ENCODE data around the gene ZBED4. TPM values are rescaled to one million over a fixed set of nuclear protein-coding genes. Genes with fewer than 3 reads are reported as not detected.
A peak's percentile ranks its signal among the peaks of the same experiment; 100 is the strongest.

The ZBED4 gene
- total RNA-seq, 1 donor from 2014 or later, result 17.3 TPM

DNA sequence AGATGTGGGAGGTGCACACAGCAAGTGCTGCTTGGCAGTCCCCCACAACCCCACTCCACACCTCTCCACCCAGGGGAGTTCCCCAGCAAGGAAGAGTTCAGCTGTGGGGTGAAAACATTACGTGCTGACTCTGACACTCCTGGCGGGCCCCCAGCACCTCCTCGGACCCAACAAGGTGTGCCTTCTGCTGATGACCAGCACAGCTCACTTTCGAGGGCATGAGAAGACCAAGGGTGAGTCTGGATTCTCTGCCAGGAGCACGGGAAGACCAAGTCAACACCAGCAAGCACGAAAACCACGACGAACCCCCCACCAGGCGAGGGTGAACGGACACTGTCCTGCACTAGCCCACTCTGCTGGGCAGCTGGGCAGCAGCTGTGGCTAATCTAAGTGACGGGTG lies 63.2 kb downstream of the ZBED4 start:
- TF ChIP-seq, protein P1, sequence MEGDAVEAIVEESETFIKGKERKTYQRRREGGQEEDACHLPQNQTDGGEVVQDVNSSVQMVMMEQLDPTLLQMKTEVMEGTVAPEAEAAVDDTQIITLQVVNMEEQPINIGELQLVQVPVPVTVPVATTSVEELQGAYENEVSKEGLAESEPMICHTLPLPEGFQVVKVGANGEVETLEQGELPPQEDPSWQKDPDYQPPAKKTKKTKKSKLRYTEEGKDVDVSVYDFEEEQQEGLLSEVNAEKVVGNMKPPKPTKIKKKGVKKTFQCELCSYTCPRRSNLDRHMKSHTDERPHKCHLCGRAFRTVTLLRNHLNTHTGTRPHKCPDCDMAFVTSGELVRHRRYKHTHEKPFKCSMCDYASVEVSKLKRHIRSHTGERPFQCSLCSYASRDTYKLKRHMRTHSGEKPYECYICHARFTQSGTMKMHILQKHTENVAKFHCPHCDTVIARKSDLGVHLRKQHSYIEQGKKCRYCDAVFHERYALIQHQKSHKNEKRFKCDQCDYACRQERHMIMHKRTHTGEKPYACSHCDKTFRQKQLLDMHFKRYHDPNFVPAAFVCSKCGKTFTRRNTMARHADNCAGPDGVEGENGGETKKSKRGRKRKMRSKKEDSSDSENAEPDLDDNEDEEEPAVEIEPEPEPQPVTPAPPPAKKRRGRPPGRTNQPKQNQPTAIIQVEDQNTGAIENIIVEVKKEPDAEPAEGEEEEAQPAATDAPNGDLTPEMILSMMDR (IDR thresholded peaks at IDR 0.05), result no peak
- no peaks in the 10 kb centered on the region for H3K9me3 Mint-ChIP-seq
- peaks cover 38% of the 10 kb centered on the region for H3K36me3 Mint-ChIP-seq (ENCODE audit: low read depth)
- POLR2A ChIA-PET, result interaction anchor here (0.7 to 1.8 kb wide), 4 partner anchors 9 to 449 kb away, joined by 3 to 8 read pairs (median 4); no protein-coding TSS in a partner anchor
- no peak for ATAC-seq (ENCODE audit: low read depth)
- no peak overlapping the region for H3K27ac Mint-ChIP-seq
- no peaks in the 10 kb centered on the region for H3K27me3 Mint-ChIP-seq
- intact Hi-C loops (cut with micrococcal nuclease), result no loop called here
- peaks cover 28% of the 10 kb centered on the region for H3K4me1 Mint-ChIP-seq
- H3K4me3 Mint-ChIP-seq, result peak overlapping the region; percentile 84
- CTCF ChIA-PET, result interaction anchor here (0.9 kb wide), 1 partner anchor 113 kb away, joined by 3 read pairs; no protein-coding TSS in a partner anchor
- DNase-seq, result no peak

DNA sequence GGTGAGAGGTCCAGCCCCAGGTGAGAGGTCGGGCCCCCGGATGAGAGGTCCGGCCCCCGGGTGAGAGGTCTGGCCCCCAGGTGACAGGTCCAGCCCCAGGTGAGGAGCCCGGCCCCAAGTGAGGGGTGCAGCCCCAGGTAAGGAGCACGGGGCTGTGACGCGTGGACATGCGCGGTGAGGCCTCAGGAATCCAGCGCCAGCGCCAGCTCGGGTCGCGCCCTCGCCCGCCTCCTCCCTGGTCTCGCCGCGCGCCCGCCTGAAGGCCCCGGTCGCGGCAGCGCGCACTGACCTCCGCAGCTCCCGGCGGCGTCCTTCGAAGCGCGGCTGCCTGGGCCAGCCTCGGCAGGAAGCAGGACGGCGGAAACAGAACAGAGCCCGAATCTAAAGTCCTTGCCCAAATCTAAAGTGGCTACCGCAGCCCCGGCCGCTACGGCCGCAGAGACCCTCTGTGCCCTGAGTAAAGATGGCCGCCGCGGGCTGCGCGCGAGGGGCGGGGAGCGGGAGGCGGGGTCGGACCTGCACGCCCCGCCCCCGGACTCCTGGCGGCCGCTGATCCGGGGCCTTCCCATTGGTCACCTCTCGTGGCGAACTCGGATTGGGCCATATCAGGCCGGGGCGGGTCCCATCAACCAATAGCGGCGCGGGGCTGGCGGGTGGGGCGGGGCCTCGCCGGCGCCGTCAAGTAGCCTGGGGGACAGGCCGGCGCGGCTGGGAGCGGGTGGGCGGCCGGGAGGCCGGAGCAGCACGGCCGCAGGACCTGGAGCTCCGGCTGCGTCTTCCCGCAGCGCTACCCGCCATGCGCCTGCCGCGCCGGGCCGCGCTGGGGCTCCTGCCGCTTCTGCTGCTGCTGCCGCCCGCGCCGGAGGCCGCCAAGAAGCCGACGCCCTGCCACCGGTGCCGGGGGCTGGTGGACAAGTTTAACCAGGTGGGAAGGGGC lies 64.6 kb downstream of the ZBED4 start, which contains the start of the genes ALG12 and CRELD2:
ALG12 (minus strand) TSS at position 465 of the 937 bp plus-strand sequence. CDS start 4,673 bp downstream, outside the sequence.
CRELD2 (plus strand) TSS at position 661 of the 937 bp plus-strand sequence; CDS start at position 797, 136 bp downstream.
- CTCF ChIA-PET, result interaction anchor here (0.9 kb wide), 1 partner anchor 112 kb away, joined by 3 read pairs; no protein-coding TSS in a partner anchor
- intact Hi-C loops (cut with micrococcal nuclease), result loop anchor here (1.0 to 2.0 kb wide), 2 partner anchors 65 to 91 kb away; partner anchors contain the start of genes BRD1 and ZBED4
- peak; percentile 98 for ATAC-seq (ENCODE audit: low read depth)
- Mint-ChIP-seq H3K4me3 (peak within 1 kb of the TSS; percentile 84), H3K27me3 (no peaks in the 10 kb centered on the region), H3K4me1 (peaks cover 34% of the 10 kb centered on the region), H3K27ac (peak within 1 kb of the TSS; percentile 80), H3K36me3 (ENCODE audit: low read depth) (peaks cover 31% of the 10 kb centered on the region), H3K9me3 (no peaks in the 10 kb centered on the region)
- TF ChIP-seq, protein P1 (IDR thresholded peaks at IDR 0.05), result no peak
- DNase-seq, result peak; percentile 95
- POLR2A ChIA-PET, result interaction anchor here (0.5 to 1.8 kb wide), 10 partner anchors 8 to 114 kb away, joined by 3 to 9 read pairs (median 4); no protein-coding TSS in a partner anchor

DNA sequence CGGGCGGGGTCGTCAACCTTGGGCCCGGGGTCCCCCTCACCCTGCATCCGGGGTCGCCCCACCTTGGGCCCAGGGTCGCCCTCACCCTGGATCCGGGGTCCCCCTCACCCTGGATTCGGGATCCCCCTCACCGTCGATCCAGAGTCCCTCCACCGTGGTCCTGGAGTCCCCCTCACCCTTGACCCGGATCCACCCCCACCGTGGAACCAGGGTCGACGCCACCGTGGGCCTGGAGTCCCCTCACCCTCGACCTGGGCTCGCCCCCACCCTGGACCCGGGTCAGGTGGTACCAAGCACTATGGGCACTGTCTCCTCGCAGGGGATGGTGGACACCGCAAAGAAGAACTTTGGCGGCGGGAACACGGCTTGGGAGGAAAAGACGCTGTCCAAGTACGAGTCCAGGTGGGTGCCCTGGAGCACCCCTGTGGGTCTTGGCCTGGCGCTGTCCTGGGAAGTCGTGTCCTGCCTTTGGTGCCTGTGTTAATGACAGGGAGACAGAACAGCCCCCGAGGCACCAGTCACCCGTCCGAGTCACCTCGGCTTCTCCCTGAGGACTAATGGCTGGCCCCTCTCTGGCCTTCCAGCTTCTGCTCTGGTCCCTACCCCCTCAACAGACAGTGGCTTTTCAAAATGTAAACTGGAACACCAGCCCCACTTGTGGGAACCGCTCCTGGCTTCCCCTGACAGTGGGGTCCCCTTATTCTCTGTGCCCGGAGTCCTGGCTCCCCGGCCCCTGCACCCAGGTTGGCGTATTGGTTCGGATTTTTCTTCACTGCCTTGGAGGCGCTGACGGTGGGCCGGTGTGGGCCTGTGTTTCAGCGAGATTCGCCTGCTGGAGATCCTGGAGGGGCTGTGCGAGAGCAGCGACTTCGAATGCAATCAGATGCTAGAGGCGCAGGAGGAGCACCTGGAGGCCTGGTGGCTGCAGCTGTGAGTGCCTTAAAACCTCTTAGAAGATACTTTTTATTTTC lies 65.6 kb downstream of the ZBED4 start:
- DNase-seq (no peak), ATAC-seq (ENCODE audit: low read depth) (no peak)
- Mint-ChIP-seq H3K9me3 (no peaks in the 10 kb centered on the region), H3K27ac (no peak overlapping the region), H3K27me3 (no peaks in the 10 kb centered on the region), H3K36me3 (ENCODE audit: low read depth) (peaks cover 23% of the 10 kb centered on the region), H3K4me1 (peaks cover 43% of the 10 kb centered on the region), H3K4me3 (peak overlapping the region; percentile 69)
- POLR2A ChIA-PET, result interaction anchor here (1.0 to 1.6 kb wide), 3 partner anchors 17 to 111 kb away, joined by 3 to 9 read pairs (median 6); no protein-coding TSS in a partner anchor
- CTCF ChIA-PET, result interaction anchor here (1.4 kb wide), 1 partner anchor 12 kb away, joined by 4 read pairs; no protein-coding TSS in a partner anchor
- intact Hi-C loops (cut with micrococcal nuclease), result loop anchor here (1.0 to 2.0 kb wide), 2 partner anchors 66 to 92 kb away; partner anchors contain the start of genes BRD1 and ZBED4
- TF ChIP-seq, protein P1 (IDR thresholded peaks at IDR 0.05), result no peak

DNA sequence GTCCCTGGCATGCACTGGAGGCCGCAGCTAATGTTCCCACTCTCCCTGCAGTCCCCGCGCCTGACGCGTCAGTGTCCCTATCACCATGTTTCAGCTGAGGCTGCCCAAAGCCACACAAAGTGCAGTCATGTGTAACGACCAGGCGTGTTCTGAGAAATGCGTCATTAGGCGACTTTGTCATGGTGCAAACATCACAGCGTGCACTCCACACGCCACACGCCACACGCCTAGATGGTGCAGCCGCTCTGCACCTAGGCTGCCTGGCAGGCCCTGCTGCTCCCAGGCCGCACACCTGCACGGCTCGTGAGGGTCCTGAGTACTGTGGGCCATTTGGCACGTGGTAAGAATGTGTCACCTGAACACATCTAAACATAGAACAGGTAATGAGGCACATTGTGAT lies 67.2 kb downstream of the ZBED4 start:
- ChIA-PET CTCF (interaction anchor here (1.4 kb wide), 1 partner anchor 11 kb away, joined by 4 read pairs; no protein-coding TSS in a partner anchor), POLR2A (interaction anchor here (0.6 to 1.0 kb wide), 2 partner anchors 10 to 37 kb away, joined by 3 read pairs; no protein-coding TSS in a partner anchor)
- no peak overlapping the region for H3K27ac Mint-ChIP-seq
- DNase-seq (no peak), ATAC-seq (ENCODE audit: low read depth) (no peak)
- no peak overlapping the region for H3K4me3 Mint-ChIP-seq
- H3K4me1 Mint-ChIP-seq, result peaks cover 60% of the 10 kb centered on the region
- no peaks in the 10 kb centered on the region for H3K27me3 Mint-ChIP-seq
- peaks cover 24% of the 10 kb centered on the region for H3K36me3 Mint-ChIP-seq (ENCODE audit: low read depth)
- TF ChIP-seq, protein P1 (IDR thresholded peaks at IDR 0.05), result no peak
- intact Hi-C loops (cut with micrococcal nuclease), result loop anchor here (10.0 kb wide), 1 partner anchor 266 kb away; no protein-coding TSS in a partner anchor
- no peaks in the 10 kb centered on the region for H3K9me3 Mint-ChIP-seq
